SK-N-SH (cell line): Measurements from ENCODE around the gene FAM107B. TPM values are rescaled to one million over a fixed set of nuclear protein-coding genes. Genes with fewer than 3 reads are reported as not detected.
"Not testable (repeated sequence)": the region's sequence is repeated elsewhere in the genome, so short reads cannot be mapped to it uniquely, and the experiment has no call there.

Experiments
- CTCF ChIA-PET: fragments of 300-600, 350-600 bp; formaldehyde crosslinking; extraction: SDS; loops from one replicate; lab custom pipeline; 2021; lab: Yijun Ruan, JAX
- POLR2A ChIA-PET: fragments of 350-600 bp; sonication (Branson Sonifier 250); formaldehyde crosslinking; extraction: SDS; loops from one replicate; lab custom pipeline; 2020; ENCODE audit warnings: antibody characterized with exemption, inconsistent platforms; lab: Yijun Ruan, JAX
- DNase-seq: peaks from one replicate; pipeline ENCODE4 v3.0.0; 2012
- H2AFZ ChIP-seq: fragments of 200-600 bp; sonication (generic); 2 replicates; pipeline ENCODE4 v1.8.1; 2016; ENCODE audit warnings: antibody characterized with exemption, mild to moderate bottlenecking, low read depth
- H3F3A ChIP-seq: fragments of 200-600 bp; sonication (generic); replicated peaks from 2 replicates; pipeline ENCODE3; 2016; ENCODE audit warnings: antibody characterized with exemption, mild to moderate bottlenecking; ENCODE audit not compliant: insufficient read depth
- H3K27ac ChIP-seq, 2 experiments: fragments of 200-500 bp in 1 of 2; fragments of 200-600 bp in 1 of 2; sonication (Bioruptor generic) in 1 of 2; sonication (generic), shearing (Covaris generic) in 1 of 2; 2 replicates each; pipeline versions ENCODE4 v1.5.1 to v1.6.1; 2014 to 2016; ENCODE audit warnings: low read depth in 2 of 2, inconsistent platforms in 1 of 2, low read length in 1 of 2, mild to moderate bottlenecking in 1 of 2, mixed read lengths in 1 of 2
- H3K27me3 ChIP-seq: fragments of 200-600 bp; sonication (generic), shearing (Covaris generic); 2 replicates; pipeline ENCODE4 v1.6.1; 2016; ENCODE audit warnings: mixed run types; ENCODE audit not compliant: insufficient read depth
- H3K36me3 ChIP-seq, 2 experiments: fragments of 200-500 bp in 1 of 2; fragments of 200-600 bp in 1 of 2; sonication (Bioruptor generic) in 1 of 2; sonication (generic) in 1 of 2; replicated peaks in 1 of 2; 2 replicates each; pipeline versions ENCODE3 to v1.5.1; 2014 to 2016; ENCODE audit warnings: low read length in 1 of 2, mild to moderate bottlenecking in 1 of 2; ENCODE audit not compliant: insufficient read depth in 2 of 2, control insufficient read depth in 1 of 2
- H3K4me1 ChIP-seq, 2 experiments: fragments of 200-500 bp in 1 of 2; fragments of 200-600 bp in 1 of 2; sonication (Bioruptor generic) in 1 of 2; sonication (generic), shearing (Covaris generic) in 1 of 2; 2 replicates each; pipeline versions ENCODE4 v1.5.1 to v1.6.1; 2014 to 2016; ENCODE audit warnings: low read depth in 1 of 2, low read length in 1 of 2, mixed run types in 1 of 2; ENCODE audit not compliant: insufficient read depth in 2 of 2, control insufficient read depth in 1 of 2
- H3K4me2 ChIP-seq: fragments of 200-600 bp; sonication (generic), shearing (Covaris generic); 2 replicates; pipeline ENCODE4 v1.6.1; 2017; ENCODE audit warnings: mixed run types
- H3K4me3 ChIP-seq, 2 experiments: fragments of 200-500 bp in 1 of 2; fragments of 200-600 bp in 1 of 2; sonication (Bioruptor generic) in 1 of 2; sonication (generic), shearing (Covaris generic) in 1 of 2; 2 replicates each; pipeline versions ENCODE4 v1.5.1 to v1.8.1; 2014 to 2016; ENCODE audit warnings: low read depth in 2 of 2, inconsistent platforms in 1 of 2, low read length in 1 of 2, mild to moderate bottlenecking in 1 of 2, mixed read lengths in 1 of 2, moderate library complexity in 1 of 2
- H3K79me2 ChIP-seq: fragments of 200-600 bp; sonication (generic); 2 replicates; pipeline ENCODE4 v1.8.1; 2017; ENCODE audit warnings: mild to moderate bottlenecking; ENCODE audit not compliant: insufficient read depth
- H3K9ac ChIP-seq: fragments of 200-600 bp; sonication (generic); 2 replicates; pipeline ENCODE4 v1.6.1; 2017; ENCODE audit warnings: mixed run types
- H3K9me2 ChIP-seq: fragments of 200-600 bp; sonication (generic); 2 replicates; pipeline ENCODE4 v1.6.1; 2017; ENCODE audit warnings: mixed run types
- H3K9me3 ChIP-seq: fragments of 200-600 bp; sonication (generic); 2 replicates; pipeline ENCODE4 v1.6.1; 2017; ENCODE audit warnings: mixed run types, mild to moderate bottlenecking, moderate library complexity
- H4K20me1 ChIP-seq: fragments of 200-600 bp; sonication (generic); 2 replicates; pipeline ENCODE4 v1.6.1; 2017; ENCODE audit warnings: mild to moderate bottlenecking, mixed run types; ENCODE audit not compliant: insufficient read depth
- CHD2 ChIP-seq: fragments of 150-350 bp; IDR thresholded peaks from 2 replicates; pipeline ENCODE4 v1.6.1; 2018; ENCODE audit warnings: low read length; ENCODE audit not compliant: partially characterized antibody
- CTCF ChIP-seq: fragments of 200-600 bp; sonication (generic); IDR thresholded peaks from 2 replicates; pipeline ENCODE4 v1.6.1; 2017; ENCODE audit warnings: antibody characterized with exemption, mild to moderate bottlenecking, moderate library complexity
- FOXJ3 ChIP-seq: sonication (generic); formaldehyde crosslinking; IDR thresholded peaks from 2 replicates; pipeline ENCODE4 v1.5.1; 2020; ENCODE audit warnings: mild to moderate bottlenecking, missing genetic modification reagents
- MXI1 ChIP-seq: IDR thresholded peaks from 2 replicates; pipeline ENCODE4 v1.6.1; 2012; ENCODE audit warnings: mild to moderate bottlenecking, low read depth, low read length, improper control_type of control experiment
- SIN3A ChIP-seq: IDR thresholded peaks from 2 replicates; pipeline ENCODE4 v1.6.1; 2012; ENCODE audit warnings: low read depth, mild to moderate bottlenecking, low read length, moderate library complexity, borderline replicate concordance
- TCF12 ChIP-seq: IDR thresholded peaks from 2 replicates; pipeline ENCODE4 v1.4.0; 2012
- ZBTB33 ChIP-seq: IDR thresholded peaks from 2 replicates; pipeline ENCODE4 v1.4.0; 2012; ENCODE audit warnings: low read depth, borderline replicate concordance
- WGBS: methylation state at CpG from one replicate; pipeline ENCODE4 v1.1.6; 2017; ENCODE audit warnings: low lambda C conversion rate; 5-methylcytosine and 5-hydroxymethylcytosine counted together
- polyA plus RNA-seq, 3 experiments: library from polyadenylated mRNA; depleted of rRNA; stranded (reverse); fragments of >200 nt; gene quantifications; 2 replicates each; pipeline ENCODE4 v1.2.3, GENCODE V29; 2012

The FAM107B gene
- polyA plus RNA-seq, 1 of the 3 experiments (the other 2 are of a cell fraction), result 1.0 TPM

GRCh38 chr10:14688606-14689005 is 86.1 kb downstream of the FAM107B start:
- ChIA-PET POLR2A (no interaction called here), CTCF (interaction anchor here (1.4 kb wide), 1 partner anchor 12 kb away, joined by 4 read pairs; no protein-coding TSS in a partner anchor)
- Histone ChIP-seq H2AFZ (no peak overlapping the region), H3K36me3 (no peaks in the 10 kb centered on the region), H3K9me3 (no peaks in the 10 kb centered on the region), H3K4me3 (no peak overlapping the region), H3K9me2 (no peaks in the 10 kb centered on the region), H3F3A (no peaks in the 10 kb centered on the region), H3K27ac (no peak overlapping the region), H4K20me1 (no peaks in the 10 kb centered on the region), H3K9ac (no peak overlapping the region), H3K4me1 (peaks cover 0 to 2% of the 10 kb centered on the region in 2 experiments; a peak in 2 of 4 replicates), H3K79me2 (no peaks in the 10 kb centered on the region), H3K4me2 (no peak overlapping the region), H3K27me3 (no peaks in the 10 kb centered on the region)
- peak; percentile 44 for DNase-seq
- TF ChIP-seq CHD2, result no peak
- peak; percentile 21; the same call in 1 of the 2 replicates for TF ChIP-seq TCF12
- WGBS, result 45% methylated on average over 5 of the region's 5 CpGs

GRCh38 chr10:14688189-14688588 is 86.5 kb downstream of the FAM107B start:
- H3K4me3 ChIP-seq, H4K20me1 ChIP-seq, POLR2A ChIA-PET, H3K79me2 ChIP-seq, H3K9me2 ChIP-seq, H3K27ac ChIP-seq, H3K27me3 ChIP-seq, H3K9ac ChIP-seq, H3F3A ChIP-seq, H3K4me2 ChIP-seq, H2AFZ ChIP-seq, H3K36me3 ChIP-seq, H3K9me3 ChIP-seq, H3K4me1 ChIP-seq, DNase-seq: not testable (repeated sequence)
- WGBS, result 68% methylated on average over 7 of the region's 7 CpGs
- CTCF ChIA-PET, result interaction anchor here (1.4 kb wide), 1 partner anchor 11 kb away, joined by 4 read pairs; no protein-coding TSS in a partner anchor

GRCh38 chr10:14687340-14687739 is 87.4 kb downstream of the FAM107B start:
- WGBS, result 77% methylated on average over 1 of the region's 1 CpG

More at GRCh38 chr10:14687340-14687739, 87.4 kb downstream of the FAM107B start:
- no peak overlapping the region for H3K4me3 ChIP-seq
- no peak overlapping the region for H3K4me2 ChIP-seq
- H3K9ac ChIP-seq, result no peak overlapping the region
- no peak overlapping the region for H3K27ac ChIP-seq
- no peaks in the 10 kb centered on the region for H3K27me3 ChIP-seq
- ChIA-PET POLR2A (no interaction called here), CTCF (interaction anchor here (0.9 to 1.5 kb wide), 2 partner anchors 15 to 151 kb away, joined by 3 read pairs; no protein-coding TSS in a partner anchor)
- H4K20me1 ChIP-seq, result no peaks in the 10 kb centered on the region
- no peaks in the 10 kb centered on the region for H3K9me2 ChIP-seq
- peaks cover 0 to 2% of the 10 kb centered on the region in 2 experiments; a peak in 2 of 4 replicates for H3K4me1 ChIP-seq
- H3F3A ChIP-seq, result no peaks in the 10 kb centered on the region
- TF ChIP-seq MXI1 (no peak), ZBTB33 (no peak), FOXJ3 (CRISPR knock-in tag) (no peak), CTCF (no peak), SIN3A (no peak)
- H3K79me2 ChIP-seq, result no peaks in the 10 kb centered on the region
- no peak overlapping the region for H2AFZ ChIP-seq
- no peak for DNase-seq
- H3K36me3 ChIP-seq, result no peaks in the 10 kb centered on the region
- no peaks in the 10 kb centered on the region for H3K9me3 ChIP-seq
